Stimulated activated CD4-positive, alpha-beta T cell treated with anti-CD3 and anti-CD28 coated beads, Interleukin-1b, Interleukin-23, amount 100 ng/mL, for 48 hours (primary cell): Measurements from ENCODE around the gene TMEM117.

Experiments used
- DNase-seq: peaks from one replicate; pipeline ENCODE4 v3.0.0-alpha.2; 2020

TMEM117 gene

DNA sequence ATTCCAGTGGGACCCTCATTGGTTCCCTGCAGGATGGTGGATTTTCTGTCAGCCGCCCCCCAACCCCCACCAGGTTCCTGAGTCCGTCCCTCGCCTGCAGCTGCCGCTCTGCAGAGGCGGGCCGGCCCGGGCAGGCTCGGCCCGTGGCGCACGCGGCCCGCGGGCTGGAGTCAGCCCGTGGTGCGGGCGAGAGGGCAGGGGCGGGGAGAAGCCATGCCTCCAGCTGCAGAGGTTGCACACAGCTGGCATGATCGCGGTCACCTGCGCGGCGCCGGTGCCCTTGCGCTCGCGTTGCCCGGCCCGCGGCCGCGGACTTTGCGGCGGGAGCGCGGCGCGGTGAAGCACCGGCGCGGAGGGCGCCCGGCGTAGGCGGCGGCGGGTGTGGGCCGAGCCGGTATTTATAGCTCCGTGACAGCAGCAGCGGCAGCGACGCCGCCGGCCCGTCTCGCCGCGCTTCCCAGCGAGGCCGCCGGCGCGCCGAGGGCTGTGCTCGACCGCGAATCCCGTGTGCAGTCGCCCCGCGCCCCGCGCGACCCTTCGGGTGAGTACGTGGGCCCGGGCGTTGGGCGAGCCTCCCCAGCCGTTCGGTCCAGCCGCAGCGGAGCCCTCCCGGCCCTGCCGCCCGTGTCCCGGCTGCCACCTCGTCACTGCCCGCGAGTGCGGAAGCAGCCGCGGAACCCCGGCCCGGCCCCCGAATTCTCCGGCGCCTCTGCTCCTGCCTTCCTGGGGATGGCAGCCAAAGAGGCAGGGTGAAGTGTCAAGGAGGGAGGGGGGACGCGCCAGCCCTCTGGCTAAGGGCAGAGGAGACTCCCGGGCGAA lies at the start of gene TMEM117:
Gene TMEM117 (plus strand): TSS at position 426 of the 819 bp plus-strand sequence.
- DNase-seq: peak; percentile 32

- no peak for DNase-seq
Measured at GRCh38 chr12:43786899-43787693, 48.8 kb upstream of the TMEM117 start.

GRCh38 chr12:43789941-43790340 lies 45.9 kb upstream of the TMEM117 start:
- DNase-seq: no peak

DNA sequence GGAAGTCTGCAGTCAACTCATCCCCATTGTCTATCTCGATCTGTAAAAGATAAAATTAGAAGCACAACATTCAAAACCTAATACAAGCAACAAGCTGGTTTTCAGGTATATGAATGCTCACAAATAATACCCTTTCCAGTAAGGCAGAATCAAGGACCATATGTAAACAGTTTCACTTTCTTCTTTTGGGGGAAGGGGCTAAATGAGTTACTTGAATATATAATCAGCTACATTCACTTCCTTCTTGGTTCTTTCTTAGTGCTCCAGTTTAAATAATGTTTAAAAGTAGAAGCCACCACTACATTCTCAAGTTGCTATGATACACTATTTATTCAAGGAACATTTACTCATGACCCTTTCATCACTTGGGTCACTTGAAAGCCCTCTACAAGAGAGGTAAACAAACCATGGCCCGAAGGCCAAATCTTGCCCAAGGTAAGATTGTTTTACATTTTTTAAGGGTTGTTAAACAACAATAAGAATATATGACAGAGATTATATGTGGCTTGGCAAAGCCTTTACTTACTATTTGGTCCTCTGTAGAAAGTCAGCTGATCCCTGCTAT lies 40.1 kb upstream of the TMEM117 start:
- no peak for DNase-seq

- DNase-seq: no peak
Measured at GRCh38 chr12:43797561-43798217, 38.2 kb upstream of the TMEM117 start.

DNA sequence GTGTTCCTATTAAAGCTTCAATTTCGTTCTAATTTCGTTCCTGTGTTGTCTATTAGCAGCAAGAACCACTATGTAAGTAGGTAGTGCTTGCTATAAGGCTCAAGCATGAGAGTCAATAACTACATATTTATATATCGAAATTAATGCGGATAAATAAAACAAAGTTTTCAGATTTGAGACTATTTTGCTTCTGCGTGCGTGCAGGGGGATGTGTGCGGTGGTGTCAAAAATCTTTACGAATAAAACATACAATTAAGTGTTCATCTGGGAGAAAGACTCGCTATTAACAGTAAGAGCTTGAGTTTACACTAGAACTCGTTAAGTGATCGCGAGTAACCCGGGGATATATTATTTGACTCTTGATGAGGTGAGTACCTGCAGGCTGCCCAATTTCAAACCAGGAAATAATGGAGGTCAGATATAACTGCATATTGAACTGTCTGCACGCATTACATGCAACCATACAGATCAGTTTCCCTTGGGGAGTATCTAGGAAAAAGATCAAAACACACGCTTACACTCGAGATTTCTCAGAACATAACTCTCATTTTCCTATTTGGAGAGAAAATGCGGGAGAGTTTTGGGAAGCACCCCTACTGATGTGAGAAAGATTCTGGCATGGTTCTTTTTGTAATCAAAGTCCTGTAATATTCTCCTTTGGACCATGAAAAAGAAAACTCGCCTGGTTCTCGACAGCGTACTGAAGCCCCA lies 30.6 kb upstream of the TMEM117 start:
- DNase-seq: no peak

DNA sequence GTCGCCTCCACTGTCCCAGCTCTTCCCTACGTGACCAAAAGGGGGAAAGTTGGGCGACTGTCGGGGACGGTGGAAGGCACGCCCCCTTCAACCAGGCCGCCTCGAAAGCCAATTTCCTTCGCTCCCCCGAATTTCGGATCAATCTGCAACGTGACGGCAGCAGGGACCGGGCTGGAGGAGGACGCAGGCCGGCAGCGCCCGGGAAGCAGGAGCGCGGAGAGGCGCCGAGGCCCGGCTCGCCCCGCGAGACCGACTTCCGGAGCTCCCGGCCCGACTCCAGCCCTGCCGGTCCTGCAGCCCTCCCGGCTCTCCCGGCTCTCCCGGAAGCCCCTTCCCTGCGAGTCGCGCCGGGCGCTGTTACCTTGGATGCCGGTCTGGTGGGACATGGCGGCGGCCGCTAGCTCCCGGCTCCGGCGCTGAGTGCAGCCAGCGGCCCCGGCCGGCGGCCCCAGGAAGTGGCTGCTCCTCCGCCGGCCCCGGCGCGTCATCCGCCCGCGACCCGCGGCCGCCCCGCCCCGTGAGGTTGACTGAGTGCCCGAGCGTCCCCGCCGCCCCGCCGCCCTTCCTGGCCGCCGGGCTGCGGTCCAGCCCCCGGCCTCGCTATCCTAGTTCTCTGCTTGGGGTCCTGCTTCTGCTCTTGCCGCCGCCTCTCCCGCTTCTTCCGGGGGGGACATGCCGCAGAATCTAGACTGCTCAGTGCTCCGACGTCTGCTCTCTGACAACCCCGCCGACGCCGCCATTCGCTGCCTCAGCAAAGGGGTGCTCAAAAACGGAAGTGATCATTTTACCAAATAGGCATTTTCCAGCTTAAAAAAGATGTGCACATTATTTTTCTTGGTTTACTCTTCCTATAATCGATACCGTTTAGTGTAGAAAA lies 29.8 kb upstream of the TMEM117 start, which contains the start of gene TWF1:
Gene TWF1 (minus strand): TSS at position 458 of the 877 bp plus-strand sequence. CDS start 72 bp downstream, at position 386.
- DNase-seq: peak; percentile 83

DNA sequence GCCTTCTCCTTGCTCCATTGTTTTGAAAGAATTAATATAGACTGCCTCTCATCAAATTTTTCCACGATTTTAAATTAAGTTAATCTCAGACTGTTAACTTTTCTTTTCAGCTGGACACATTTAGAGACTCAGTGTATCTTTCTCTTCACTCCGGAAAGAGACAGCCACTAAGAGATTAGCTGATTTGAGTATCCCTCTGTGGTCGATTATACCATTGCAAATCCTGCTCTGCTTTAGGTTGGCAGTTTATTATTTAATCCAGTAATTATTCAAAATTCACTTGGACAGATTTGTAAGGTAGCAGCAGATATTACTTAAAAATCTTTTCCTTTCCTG lies 29.2 kb upstream of the TMEM117 start:
- no peak for DNase-seq

DNA sequence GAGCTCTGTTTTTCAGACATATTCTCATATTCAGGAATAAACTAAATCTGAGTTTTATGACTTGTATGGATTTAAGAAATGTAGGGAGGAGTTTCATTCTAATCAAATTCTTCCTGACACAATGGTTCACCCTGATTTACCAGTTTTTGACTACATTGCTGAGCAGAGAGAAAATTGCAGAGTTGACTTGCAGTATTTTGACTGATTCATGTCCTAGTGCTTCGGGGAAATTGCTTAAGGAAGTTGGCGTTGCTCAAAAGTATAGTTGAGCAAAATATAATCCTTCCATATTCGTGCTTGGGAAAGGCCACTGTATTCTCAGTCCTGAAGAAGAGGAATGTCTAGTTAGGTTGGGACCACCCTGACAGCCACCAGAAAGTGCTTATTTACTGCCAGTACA lies 28.5 kb upstream of the TMEM117 start:
- DNase-seq: no peak

GRCh38 chr12:43812057-43812456 lies 23.8 kb upstream of the TMEM117 start:
- no peak for DNase-seq

DNA sequence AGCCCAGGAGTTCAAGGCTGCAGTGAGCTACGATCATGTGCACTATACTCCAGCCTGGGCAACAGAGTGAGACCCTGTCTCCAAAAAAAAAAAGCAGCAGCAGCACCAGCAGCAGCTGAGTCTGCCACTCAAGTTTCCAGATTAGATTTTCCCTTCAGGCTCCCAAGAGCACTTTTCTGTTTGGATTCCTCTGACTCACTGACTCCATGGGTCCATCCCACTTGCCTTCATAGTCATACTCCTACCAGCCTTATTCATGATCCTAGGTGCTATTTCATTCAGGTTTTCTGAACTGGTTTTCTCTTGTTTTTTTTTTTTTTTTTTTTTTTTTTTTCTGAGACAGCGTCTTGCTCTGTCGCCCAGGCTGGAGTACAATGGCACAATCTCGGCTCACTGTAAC lies 23.0 kb upstream of the TMEM117 start:
- DNase-seq: no peak

GRCh38 chr12:43815416-43815815 lies 20.5 kb upstream of the TMEM117 start:
- no peak for DNase-seq

- no peak for DNase-seq
Measured at GRCh38 chr12:43816168-43816567, 19.7 kb upstream of the TMEM117 start.

- no peak for DNase-seq
Measured at GRCh38 chr12:43824207-43824775, 11.6 kb upstream of the TMEM117 start.

- no peak for DNase-seq
Measured at GRCh38 chr12:43826681-43827080, 9.2 kb upstream of the TMEM117 start.

DNA sequence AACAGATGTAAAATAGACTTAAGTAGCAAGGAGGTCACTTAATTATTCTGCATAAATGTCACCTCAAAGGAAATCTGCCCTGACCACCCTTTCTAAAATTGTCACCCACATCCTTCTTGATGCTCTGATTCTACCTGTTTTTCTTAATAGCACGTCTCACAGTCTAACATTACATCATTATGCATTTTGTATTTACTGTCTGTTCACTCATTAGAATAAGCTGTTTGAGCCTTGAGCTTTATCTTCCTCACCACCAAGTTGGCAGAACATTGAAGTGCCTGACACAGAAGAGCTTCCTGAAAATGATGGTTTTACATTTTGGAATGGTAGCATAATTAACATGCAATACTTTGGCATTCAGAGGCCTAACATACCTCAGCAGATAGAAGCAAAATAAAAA lies 8.8 kb upstream of the TMEM117 start:
- DNase-seq: no peak

DNA sequence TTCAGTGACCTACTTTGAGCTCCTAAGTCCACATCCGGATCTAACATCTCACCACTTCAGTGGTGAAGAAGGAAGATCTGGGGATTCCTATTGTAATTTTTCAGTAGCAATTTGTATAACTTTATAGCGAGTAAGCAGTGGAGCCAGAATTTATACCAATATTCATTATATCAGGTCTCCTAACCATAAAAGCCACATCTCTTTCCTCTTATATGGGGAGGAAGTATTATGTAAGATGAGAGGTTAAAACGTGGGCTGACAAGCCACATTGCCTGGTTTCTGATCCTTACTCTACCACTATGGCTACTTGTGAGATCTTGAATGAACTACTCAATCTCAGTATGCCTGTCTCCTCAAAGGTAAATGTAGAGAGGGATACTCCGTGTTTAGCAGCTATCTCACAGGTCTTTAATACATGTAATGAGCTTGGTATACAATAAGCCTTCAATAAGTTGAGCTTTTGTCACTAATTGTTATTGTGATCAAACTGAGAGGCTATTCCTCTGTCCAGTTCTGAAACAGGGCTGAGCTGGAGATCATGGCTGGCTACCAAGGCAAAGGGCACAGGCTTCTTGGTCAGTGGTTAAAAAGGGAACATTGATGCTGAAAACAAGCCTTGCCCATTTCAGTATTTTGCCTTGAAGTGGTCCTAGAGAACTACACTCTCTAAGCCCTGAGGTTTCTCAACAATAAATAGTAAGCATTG lies 3.3 kb upstream of the TMEM117 start:
- no peak for DNase-seq

DNA sequence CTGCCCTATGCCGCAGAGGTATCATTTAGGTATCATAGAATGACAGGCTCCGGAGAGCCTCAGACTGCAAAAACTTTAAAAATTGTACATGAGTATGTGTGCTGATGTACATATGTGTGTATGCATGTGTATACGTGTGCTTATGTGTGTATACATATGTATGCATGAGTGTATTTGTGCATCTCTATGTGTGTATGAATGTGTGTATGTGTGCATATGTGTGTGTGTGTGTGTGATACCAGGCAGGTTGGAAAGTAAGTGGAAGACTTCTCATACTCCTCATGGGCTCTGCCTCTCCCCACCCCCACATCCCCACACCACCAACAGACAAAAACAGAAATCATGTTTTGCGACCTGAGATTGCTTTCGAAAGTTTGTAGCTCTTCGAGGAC lies 621 bp upstream of the TMEM117 start:
- no peak for DNase-seq

DNA sequence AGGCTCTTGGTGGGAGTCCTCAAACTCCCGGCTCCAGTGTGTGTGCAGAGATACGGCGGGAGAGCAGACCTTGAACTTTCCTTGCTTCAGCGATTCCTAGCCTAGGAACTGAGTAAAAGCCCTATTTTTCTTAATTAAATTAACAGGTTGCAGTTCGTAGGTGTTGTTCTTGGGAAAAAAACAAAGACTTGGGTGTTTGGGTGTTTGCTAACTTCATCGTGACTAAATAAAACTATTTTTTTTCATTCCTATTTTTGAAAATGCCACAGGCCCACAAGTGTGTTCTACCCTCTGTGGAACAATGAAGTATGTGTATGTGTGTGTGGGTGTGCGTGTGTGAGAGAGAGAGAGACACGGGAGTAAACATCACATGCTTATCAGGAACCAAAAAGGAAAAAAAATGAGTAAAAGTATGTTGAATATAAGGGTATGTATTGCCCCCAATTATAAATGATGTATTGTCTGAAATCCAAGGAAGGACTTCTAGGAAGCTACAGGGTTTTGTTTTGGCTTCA lies 651 bp downstream of the TMEM117 start:
- no peak for DNase-seq

- no peak for DNase-seq
Measured at GRCh38 chr12:43840338-43840737, 4.5 kb downstream of the TMEM117 start.
